Activated T-cell treated with anti-CD3 and anti-CD28 coated beads, Interleukin-2, amount 50 U/mL, for 24 hours (primary cell): Measurements from ENCODE around the gene POLR2H.

Experiments used
- DNase-seq: peaks from one replicate; pipeline ENCODE4 v3.0.0-alpha.2; 2020
- H3K27ac Mint-ChIP-seq: 2 replicates; pipeline ENCODE4 v1.8.0; 2020; ENCODE audit warnings: mild to moderate bottlenecking, mixed read lengths
- H3K27me3 Mint-ChIP-seq: 2 replicates; pipeline ENCODE4 v1.8.0; 2020; ENCODE audit warnings: mixed read lengths
- H3K36me3 Mint-ChIP-seq: 2 replicates; pipeline ENCODE4 v1.8.0; 2020; ENCODE audit warnings: low read depth, mixed read lengths
- H3K4me1 Mint-ChIP-seq: 2 replicates; pipeline ENCODE4 v1.8.0; 2020; ENCODE audit warnings: low read depth, mixed read lengths
- H3K4me3 Mint-ChIP-seq: 2 replicates; pipeline ENCODE4 v1.8.0; 2020; ENCODE audit warnings: mild to moderate bottlenecking, moderate library complexity, mixed read lengths
- H3K9me3 Mint-ChIP-seq: 2 replicates; pipeline ENCODE4 v1.8.0; 2020; ENCODE audit warnings: mixed read lengths

The POLR2H gene

GRCh38 chr3:184366619-184367289 is 5.2 kb downstream of the POLR2H start:
- H3K27ac Mint-ChIP-seq, result peak overlapping the region; percentile 30
- H3K4me3 Mint-ChIP-seq, result peak overlapping the region; percentile 15
- peaks cover 37% of the 10 kb centered on the region for H3K4me1 Mint-ChIP-seq
- peaks cover 78% of the 10 kb centered on the region for H3K36me3 Mint-ChIP-seq
- no peak for DNase-seq
- H3K27me3 Mint-ChIP-seq, result no peaks in the 10 kb centered on the region
- H3K9me3 Mint-ChIP-seq, result no peaks in the 10 kb centered on the region

GRCh38 chr3:184368116-184368515 is 6.6 kb downstream of the POLR2H start:
- peaks cover 73% of the 10 kb centered on the region for H3K36me3 Mint-ChIP-seq
- no peak for DNase-seq
- H3K27ac Mint-ChIP-seq, result peak overlapping the region; percentile 37
- no peak overlapping the region for H3K4me3 Mint-ChIP-seq
- H3K27me3 Mint-ChIP-seq, result no peaks in the 10 kb centered on the region
- peaks cover 38% of the 10 kb centered on the region for H3K4me1 Mint-ChIP-seq
- H3K9me3 Mint-ChIP-seq, result no peaks in the 10 kb centered on the region

- Mint-ChIP-seq H3K27ac (peak overlapping the region; percentile 42), H3K4me1 (peaks cover 38% of the 10 kb centered on the region), H3K27me3 (no peaks in the 10 kb centered on the region), H3K36me3 (peaks cover 67% of the 10 kb centered on the region), H3K9me3 (no peaks in the 10 kb centered on the region), H3K4me3 (no peak overlapping the region)
- DNase-seq, result no peak
Measured at GRCh38 chr3:184368586-184369183, 7.2 kb downstream of the POLR2H start.

- DNase-seq, result peak; percentile 63
- Mint-ChIP-seq H3K36me3 (peaks cover 41% of the 10 kb centered on the region), H3K4me3 (no peak overlapping the region), H3K27ac (peak overlapping the region; percentile 20), H3K4me1 (peaks cover 21% of the 10 kb centered on the region), H3K27me3 (peaks cover 7% of the 10 kb centered on the region), H3K9me3 (no peaks in the 10 kb centered on the region)
Measured at GRCh38 chr3:184371570-184372018, 10.1 kb downstream of the POLR2H start.

GRCh38 chr3:184372296-184372821 is 10.8 kb downstream of the POLR2H start:
- H3K4me3 Mint-ChIP-seq, result no peak overlapping the region
- peaks cover 33% of the 10 kb centered on the region for H3K36me3 Mint-ChIP-seq
- no peak overlapping the region for H3K27ac Mint-ChIP-seq
- H3K4me1 Mint-ChIP-seq, result peaks cover 16% of the 10 kb centered on the region
- peaks cover 12% of the 10 kb centered on the region for H3K27me3 Mint-ChIP-seq
- DNase-seq, result no peak
- no peaks in the 10 kb centered on the region for H3K9me3 Mint-ChIP-seq

- H3K27me3 Mint-ChIP-seq, result peaks cover 18% of the 10 kb centered on the region
- H3K36me3 Mint-ChIP-seq, result peaks cover 27% of the 10 kb centered on the region
- no peak overlapping the region for H3K4me3 Mint-ChIP-seq
- no peaks in the 10 kb centered on the region for H3K9me3 Mint-ChIP-seq
- DNase-seq, result no peak
- H3K4me1 Mint-ChIP-seq, result peaks cover 12% of the 10 kb centered on the region
- H3K27ac Mint-ChIP-seq, result no peak overlapping the region
Measured at GRCh38 chr3:184372911-184373310, 11.4 kb downstream of the POLR2H start.

- no peaks in the 10 kb centered on the region for H3K9me3 Mint-ChIP-seq
- H3K36me3 Mint-ChIP-seq, result peaks cover 22% of the 10 kb centered on the region
- DNase-seq, result no peak
- H3K4me3 Mint-ChIP-seq, result no peak overlapping the region
- peaks cover 9% of the 10 kb centered on the region for H3K4me1 Mint-ChIP-seq
- H3K27me3 Mint-ChIP-seq, result peaks cover 23% of the 10 kb centered on the region
- H3K27ac Mint-ChIP-seq, result no peak overlapping the region
Measured at GRCh38 chr3:184373422-184373821, 11.9 kb downstream of the POLR2H start.

GRCh38 chr3:184375747-184376461 is 14.4 kb downstream of the POLR2H start:
- H3K4me1 Mint-ChIP-seq, result peaks cover 10% of the 10 kb centered on the region
- peaks cover under 1% of the 10 kb centered on the region for H3K36me3 Mint-ChIP-seq
- H3K27me3 Mint-ChIP-seq, result peaks cover 37% of the 10 kb centered on the region
- no peak for DNase-seq
- H3K4me3 Mint-ChIP-seq, result no peak overlapping the region
- H3K9me3 Mint-ChIP-seq, result no peaks in the 10 kb centered on the region
- no peak overlapping the region for H3K27ac Mint-ChIP-seq

- no peak overlapping the region for H3K4me3 Mint-ChIP-seq
- H3K9me3 Mint-ChIP-seq, result no peaks in the 10 kb centered on the region
- no peak overlapping the region for H3K27ac Mint-ChIP-seq
- H3K36me3 Mint-ChIP-seq, result no peaks in the 10 kb centered on the region
- DNase-seq, result no peak
- peaks cover 7% of the 10 kb centered on the region for H3K4me1 Mint-ChIP-seq
- peaks cover 52% of the 10 kb centered on the region for H3K27me3 Mint-ChIP-seq
Measured at GRCh38 chr3:184377374-184377773, 15.9 kb downstream of the POLR2H start.

GRCh38 chr3:184377882-184378445 is 16.5 kb downstream of the POLR2H start, which contains the start of gene THPO:
TSS of gene THPO (minus strand) at chr3:184378207. CDS start at chr3:184376259, 1,948 bp downstream.
- DNase-seq, result no peak
- Mint-ChIP-seq H3K27ac (no peak within 1 kb of the TSS), H3K27me3 (peaks cover 58% of the 10 kb centered on the region), H3K4me1 (peaks cover 7% of the 10 kb centered on the region), H3K4me3 (no peak within 1 kb of the TSS), H3K36me3 (no peaks in the 10 kb centered on the region), H3K9me3 (no peaks in the 10 kb centered on the region)

GRCh38 chr3:184378651-184379357 is 17.3 kb downstream of the POLR2H start:
- H3K36me3 Mint-ChIP-seq, result no peaks in the 10 kb centered on the region
- H3K9me3 Mint-ChIP-seq, result no peaks in the 10 kb centered on the region
- no peak for DNase-seq
- H3K4me3 Mint-ChIP-seq, result peak overlapping the region; percentile 51
- peaks cover 7% of the 10 kb centered on the region for H3K4me1 Mint-ChIP-seq
- no peak overlapping the region for H3K27ac Mint-ChIP-seq
- peaks cover 64% of the 10 kb centered on the region for H3K27me3 Mint-ChIP-seq

GRCh38 chr3:184379358-184380184 is 18.1 kb downstream of the POLR2H start, which contains the start of gene CHRD:
TSS of gene CHRD (plus strand) at chr3:184380054. CDS start at chr3:184380319, 265 bp downstream.
- H3K36me3 Mint-ChIP-seq, result no peaks in the 10 kb centered on the region
- DNase-seq, result no peak
- no peak within 1 kb of the TSS for H3K27ac Mint-ChIP-seq
- peaks cover 7% of the 10 kb centered on the region for H3K4me1 Mint-ChIP-seq
- peaks cover 69% of the 10 kb centered on the region for H3K27me3 Mint-ChIP-seq
- no peaks in the 10 kb centered on the region for H3K9me3 Mint-ChIP-seq
- H3K4me3 Mint-ChIP-seq, result peak within 1 kb of the TSS; percentile 59

- Mint-ChIP-seq H3K27me3 (peaks cover 74% of the 10 kb centered on the region), H3K4me1 (peaks cover 7% of the 10 kb centered on the region), H3K27ac (no peak overlapping the region), H3K9me3 (no peaks in the 10 kb centered on the region), H3K36me3 (no peaks in the 10 kb centered on the region), H3K4me3 (no peak overlapping the region)
- peak; percentile 55 for DNase-seq
Measured at GRCh38 chr3:184380185-184380626, 18.7 kb downstream of the POLR2H start.
